GM23338 (cell line): Measurements from ENCODE around the gene CCDC63.

Experiments
- EZH2 ChIP-seq: fragments of 200-600 bp; sonication (generic); IDR thresholded peaks from one replicate; pipeline ENCODE4 v1.8.0; 2017; ENCODE audit warnings: antibody characterized with exemption, mild to moderate bottlenecking, low read depth; ENCODE audit not compliant: unreplicated experiment
- JUNB ChIP-seq: IDR thresholded peaks from one replicate; pipeline ENCODE4 v1.6.1; 2016; ENCODE audit warnings: antibody characterized with exemption; ENCODE audit not compliant: unreplicated experiment
- NANOG ChIP-seq: IDR thresholded peaks from 2 replicates; pipeline ENCODE4 v1.6.1; 2016; ENCODE audit warnings: antibody characterized with exemption, borderline replicate concordance
- STAT1 ChIP-seq: IDR thresholded peaks from one replicate; pipeline ENCODE4 v1.6.1; 2016; ENCODE audit warnings: antibody characterized with exemption; ENCODE audit not compliant: unreplicated experiment
- TF ChIP-seq, protein P1 (sequence below), 2 experiments: fragments of 200-600 bp in 1 of 2; sonication (generic) in 1 of 2; conservative IDR thresholded peaks; 2 replicates each; pipeline versions ENCODE4 v1.5.1 to v1.6.1; 2016 to 2017; ENCODE audit warnings: antibody characterized with exemption in 2 of 2, low read depth in 2 of 2, mild to moderate bottlenecking in 2 of 2, moderate library complexity in 1 of 2

DNA sequence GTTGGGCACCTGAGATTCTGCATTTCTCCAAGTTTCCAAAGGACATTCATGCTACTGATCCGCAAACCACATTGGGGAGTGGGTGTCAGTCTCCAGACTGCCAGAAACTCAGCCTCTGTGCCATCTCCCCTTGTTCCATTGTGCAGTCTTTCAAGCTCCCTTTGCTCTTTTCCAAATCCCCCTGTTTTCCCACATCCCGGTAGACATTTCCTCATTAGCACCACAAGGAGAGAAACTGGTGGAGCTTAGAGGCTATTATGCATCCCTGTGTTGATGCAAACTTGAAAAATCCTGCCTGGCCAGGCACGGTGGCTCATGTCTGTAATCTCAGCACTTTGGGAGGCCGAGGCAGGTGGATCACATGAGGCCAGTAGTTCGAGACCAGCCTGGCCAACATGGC, 10.7 kb downstream of the CCDC63 start:
- TF ChIP-seq EZH2 (no peak), JUNB (no peak), STAT1 (no peak), NANOG (no peak)
- TF ChIP-seq, protein P1, sequence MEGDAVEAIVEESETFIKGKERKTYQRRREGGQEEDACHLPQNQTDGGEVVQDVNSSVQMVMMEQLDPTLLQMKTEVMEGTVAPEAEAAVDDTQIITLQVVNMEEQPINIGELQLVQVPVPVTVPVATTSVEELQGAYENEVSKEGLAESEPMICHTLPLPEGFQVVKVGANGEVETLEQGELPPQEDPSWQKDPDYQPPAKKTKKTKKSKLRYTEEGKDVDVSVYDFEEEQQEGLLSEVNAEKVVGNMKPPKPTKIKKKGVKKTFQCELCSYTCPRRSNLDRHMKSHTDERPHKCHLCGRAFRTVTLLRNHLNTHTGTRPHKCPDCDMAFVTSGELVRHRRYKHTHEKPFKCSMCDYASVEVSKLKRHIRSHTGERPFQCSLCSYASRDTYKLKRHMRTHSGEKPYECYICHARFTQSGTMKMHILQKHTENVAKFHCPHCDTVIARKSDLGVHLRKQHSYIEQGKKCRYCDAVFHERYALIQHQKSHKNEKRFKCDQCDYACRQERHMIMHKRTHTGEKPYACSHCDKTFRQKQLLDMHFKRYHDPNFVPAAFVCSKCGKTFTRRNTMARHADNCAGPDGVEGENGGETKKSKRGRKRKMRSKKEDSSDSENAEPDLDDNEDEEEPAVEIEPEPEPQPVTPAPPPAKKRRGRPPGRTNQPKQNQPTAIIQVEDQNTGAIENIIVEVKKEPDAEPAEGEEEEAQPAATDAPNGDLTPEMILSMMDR (conservative IDR thresholded peaks at IDR 0.05; ENCODE audit: low read depth in 2 of 2): no peak
